Right atrium auricular region (tissue), 2 donors: ENCODE results near the gene SLC24A4. TPM values are rescaled to one million over a fixed set of nuclear protein-coding genes. Genes with fewer than 3 reads are reported as not detected.

Experiments used
- DNase-seq: peaks from one replicate; pipeline ENCODE4 v3.0.0-alpha.2; 2019; ENCODE audit warnings: low spot score
- H3K27ac ChIP-seq, 2 donors: fragments of 200-600 bp; sonication (generic); 1 replicate in 1 of 2; 2 replicates in 1 of 2; pipeline ENCODE4 v1.5.1; 2016 to 2019
- H3K27me3 ChIP-seq, 2 donors: fragments of 200-600 bp; sonication (generic); one replicate each; pipeline versions ENCODE4 v1.5.1 to v1.6.0; 2017 to 2019
- H3K36me3 ChIP-seq: fragments of 200-600 bp; sonication (generic); one replicate; pipeline ENCODE4 v1.5.1; 2016
- H3K4me1 ChIP-seq, 2 donors: fragments of 200-600 bp; sonication (generic); one replicate each; pipeline versions ENCODE4 v1.5.1 to v1.6.0; 2017 to 2019
- H3K4me3 ChIP-seq, 2 donors: fragments of 200-600 bp; sonication (generic); 1 replicate in 1 of 2; 2 replicates in 1 of 2; pipeline ENCODE4 v1.5.1; 2017 to 2019; ENCODE audit warnings: mild to moderate bottlenecking in 1 of 2, moderate library complexity in 1 of 2
- H3K9me3 ChIP-seq, 2 donors: fragments of 200-600 bp; sonication (generic); one replicate each; pipeline ENCODE4 v1.5.1; 2019
- CTCF ChIP-seq, 2 donors: fragments of 200-600 bp; sonication (generic); IDR thresholded peaks; one replicate each; pipeline ENCODE4 v1.5.1; 2019; ENCODE audit warnings: antibody characterized with exemption in 2 of 2
- total RNA-seq, 2 donors: library from RNA; depleted of rRNA; stranded (reverse); fragments of >200 nt; gene quantifications; one replicate each; pipeline ENCODE4 v1.1.0, GENCODE V29; 2016

SLC24A4 gene
- total RNA-seq, 2 donors from 2014 or later, result 0.04 to 0.24 TPM

GRCh38 chr14:92492258-92492657, 169.3 kb downstream of the SLC24A4 start:
- H3K27me3 ChIP-seq, result no peaks in the 10 kb centered on the region
- H3K27ac ChIP-seq, result peak overlapping the region in 1 of 2 donors; percentile 46
- DNase-seq, result peak; percentile 68
- H3K4me1 ChIP-seq, result peaks cover 0 to 34% of the 10 kb centered on the region in 2 donors
- H3K4me3 ChIP-seq, result no peak overlapping the region
- H3K9me3 ChIP-seq, result no peaks in the 10 kb centered on the region
- no peaks in the 10 kb centered on the region for H3K36me3 ChIP-seq
- no peak for TF ChIP-seq CTCF (IDR thresholded peaks at IDR 0.05)

DNA sequence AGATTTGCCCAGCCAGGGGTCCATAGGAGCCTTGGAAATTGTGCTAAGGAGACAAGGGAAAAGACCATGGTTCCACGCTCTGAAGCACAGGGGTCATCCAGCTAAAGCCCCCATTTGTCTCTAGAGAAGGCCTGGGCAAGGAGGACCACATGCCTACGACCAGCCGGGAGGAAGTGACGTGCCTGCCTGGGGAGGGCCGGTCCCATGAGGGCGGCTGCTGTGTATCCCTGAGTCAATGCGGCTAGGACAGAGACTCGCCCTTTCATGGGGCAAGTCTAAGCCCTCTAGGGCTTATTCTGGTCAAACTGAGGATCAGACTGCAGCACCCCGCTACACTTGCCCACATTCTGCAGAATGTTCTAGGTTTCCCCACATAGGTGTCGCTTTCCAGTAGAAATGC, 170.1 kb downstream of the SLC24A4 start:
- H3K4me1 ChIP-seq, result peaks cover 0 to 29% of the 10 kb centered on the region in 2 donors
- no peaks in the 10 kb centered on the region for H3K27me3 ChIP-seq
- peak; percentile 54 for DNase-seq
- no peaks in the 10 kb centered on the region for H3K9me3 ChIP-seq
- no peak overlapping the region for H3K4me3 ChIP-seq
- no peak for TF ChIP-seq CTCF (IDR thresholded peaks at IDR 0.05)
- H3K27ac ChIP-seq, result no peak overlapping the region
- no peaks in the 10 kb centered on the region for H3K36me3 ChIP-seq

DNA sequence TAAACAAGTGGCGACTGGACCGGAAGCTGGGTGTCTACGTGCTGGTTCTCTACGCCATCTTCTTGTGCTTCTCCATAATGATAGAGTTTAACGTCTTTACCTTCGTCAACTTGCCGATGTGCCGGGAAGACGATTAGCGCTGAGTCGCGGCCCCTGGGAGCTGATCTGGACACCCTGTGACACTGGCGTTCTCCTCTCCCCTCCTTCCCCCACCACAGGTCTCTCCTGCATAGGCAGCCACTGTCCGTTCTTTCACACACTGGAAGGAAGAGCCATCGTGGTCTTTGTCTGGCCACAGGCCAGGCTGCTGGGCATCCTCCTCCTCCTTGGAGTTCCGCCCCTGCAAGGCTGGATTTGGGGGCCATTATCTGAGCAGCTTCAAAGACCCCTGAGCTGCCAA, 170.5 kb downstream of the SLC24A4 start:
- TF ChIP-seq CTCF (IDR thresholded peaks at IDR 0.05), result no peak
- no peak overlapping the region for H3K4me3 ChIP-seq
- no peaks in the 10 kb centered on the region for H3K27me3 ChIP-seq
- no peak overlapping the region for H3K27ac ChIP-seq
- DNase-seq, result no peak
- H3K4me1 ChIP-seq, result peaks cover 0 to 29% of the 10 kb centered on the region in 2 donors
- no peaks in the 10 kb centered on the region for H3K36me3 ChIP-seq
- H3K9me3 ChIP-seq, result no peaks in the 10 kb centered on the region

DNA sequence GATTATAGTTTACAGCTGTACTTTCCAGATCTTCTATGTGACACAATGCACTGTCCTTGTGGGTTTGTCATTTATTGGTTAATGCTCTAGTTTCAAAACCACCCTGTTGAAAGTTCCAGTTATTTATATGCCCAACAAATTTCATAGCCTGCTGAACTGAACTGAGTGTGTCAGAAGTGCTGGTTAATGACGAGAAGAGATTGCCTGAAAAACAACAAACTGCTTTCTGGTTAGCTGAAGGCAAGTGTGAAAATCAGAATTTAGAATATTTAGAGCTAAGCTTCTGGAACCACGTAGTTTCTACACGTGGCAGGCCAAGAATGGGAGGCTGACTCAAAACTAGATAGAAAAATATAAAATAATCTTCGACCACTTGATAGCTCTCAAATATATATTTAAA, 171.5 kb downstream of the SLC24A4 start:
- TF ChIP-seq CTCF (IDR thresholded peaks at IDR 0.05), result no peak
- Histone ChIP-seq H3K36me3 (no peaks in the 10 kb centered on the region), H3K27me3 (no peaks in the 10 kb centered on the region), H3K4me1 (peaks cover 0 to 25% of the 10 kb centered on the region in 2 donors), H3K27ac (no peak overlapping the region), H3K9me3 (no peaks in the 10 kb centered on the region), H3K4me3 (no peak overlapping the region)
- no peak for DNase-seq

- H3K27ac ChIP-seq, result peak overlapping the region; percentile 12 to 16
These were observed 172.1 kb downstream of the SLC24A4 start for GRCh38 chr14:92495027-92495426.

More at GRCh38 chr14:92495027-92495426, 172.1 kb downstream of the SLC24A4 start:
- DNase-seq, result no peak
- Histone ChIP-seq H3K4me1 (peaks cover 0 to 20% of the 10 kb centered on the region in 2 donors), H3K9me3 (no peaks in the 10 kb centered on the region), H3K27me3 (no peaks in the 10 kb centered on the region), H3K4me3 (no peak overlapping the region), H3K36me3 (no peaks in the 10 kb centered on the region)
- TF ChIP-seq CTCF (IDR thresholded peaks at IDR 0.05), result no peak
